Fibroblast of skin of abdomen (primary cell): Measurements from ENCODE around the gene ARIH1.
"Not testable (repeated sequence)": the region's sequence is repeated elsewhere in the genome, so short reads cannot be mapped to it uniquely, and the experiment has no call there.

Experiments
- DNase-seq: peaks from one replicate; pipeline ENCODE4 v3.0.0-alpha.2; 2013

ARIH1 gene

GRCh38 chr15:72608084-72608483 is 134.0 kb downstream of the ARIH1 start:
- not testable (repeated sequence) for DNase-seq

DNA sequence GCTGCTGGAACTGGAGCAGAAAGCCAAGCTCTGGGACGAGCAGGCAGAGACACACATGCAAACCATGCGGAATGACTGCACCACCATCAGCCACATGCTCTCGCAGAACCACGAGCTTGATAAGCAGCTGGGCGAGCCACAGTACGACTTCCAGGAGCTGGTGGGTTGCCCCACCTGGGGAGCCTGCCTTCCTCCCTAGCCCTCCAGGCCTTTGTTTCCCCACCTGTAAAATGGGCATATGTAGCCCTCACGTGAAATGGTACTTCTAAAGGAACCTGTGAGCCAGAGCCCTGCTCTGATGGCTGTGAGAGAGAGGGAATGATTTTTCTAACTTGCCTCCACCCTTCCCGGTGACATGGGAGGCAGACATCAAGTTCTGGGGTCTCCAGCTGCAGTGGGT is 135.7 kb downstream of the ARIH1 start:
- DNase-seq: no peak

DNA sequence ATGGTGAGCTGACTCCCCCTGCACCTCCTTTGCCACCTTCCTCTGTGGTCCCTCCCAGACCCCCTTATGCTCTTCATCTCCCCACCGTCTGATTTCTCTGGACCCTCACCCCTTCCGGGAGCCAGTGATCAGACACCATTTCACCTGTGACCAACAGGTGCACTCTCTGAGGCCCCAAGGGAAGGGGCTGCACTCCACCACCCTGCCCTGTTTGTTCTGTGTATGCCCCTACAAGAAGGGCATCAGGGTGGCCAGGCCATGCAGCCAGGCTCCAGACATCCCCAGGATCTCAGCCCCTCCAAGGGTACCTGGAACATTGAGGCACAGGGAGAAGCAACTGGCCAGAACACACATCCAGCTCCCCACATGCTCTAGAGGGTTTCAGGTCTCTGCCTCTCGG is 138.2 kb downstream of the ARIH1 start:
- not testable (repeated sequence) for DNase-seq

- no peak for DNase-seq
Measured at GRCh38 chr15:72614810-72615532, 140.8 kb downstream of the ARIH1 start.

GRCh38 chr15:72615533-72616233 is 141.6 kb downstream of the ARIH1 start:
- not testable (repeated sequence) for DNase-seq

DNA sequence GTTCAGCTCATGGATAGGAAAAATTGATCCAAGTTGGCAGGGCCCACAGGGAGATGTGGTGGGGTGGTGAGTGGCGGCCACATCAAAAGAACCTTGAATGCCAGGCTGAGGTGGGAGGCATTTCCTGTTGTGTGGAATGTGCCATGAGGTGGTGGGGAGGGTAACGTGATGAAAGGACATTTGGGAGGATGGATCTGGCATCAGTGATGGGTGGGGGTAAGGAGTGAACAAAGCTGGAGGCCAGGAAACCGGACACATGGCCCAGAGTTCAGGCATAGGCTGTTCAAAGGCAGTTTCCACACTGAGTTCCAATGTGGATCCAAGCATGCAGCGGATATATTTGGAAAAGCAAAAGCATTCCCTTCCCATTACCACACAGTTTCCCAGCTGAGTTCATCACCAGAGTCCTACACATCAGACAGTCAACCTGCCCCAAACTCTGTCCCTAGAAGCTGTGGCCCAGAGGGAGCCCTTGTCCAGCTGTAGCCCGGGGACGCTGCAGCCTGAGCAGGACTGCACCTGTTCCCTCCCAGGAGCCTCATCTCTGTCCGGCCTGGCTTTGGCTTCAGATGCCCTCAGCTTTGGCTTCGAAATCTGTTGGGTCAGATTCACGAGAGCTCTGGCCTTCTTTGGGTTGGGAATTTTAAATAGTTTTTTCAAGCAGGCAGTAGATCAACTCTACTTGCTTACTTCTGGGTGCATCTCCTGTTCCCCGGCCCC is 142.5 kb downstream of the ARIH1 start:
- DNase-seq: no peak

GRCh38 chr15:72623854-72624253 is 149.7 kb downstream of the ARIH1 start:
- not testable (repeated sequence) for DNase-seq

DNA sequence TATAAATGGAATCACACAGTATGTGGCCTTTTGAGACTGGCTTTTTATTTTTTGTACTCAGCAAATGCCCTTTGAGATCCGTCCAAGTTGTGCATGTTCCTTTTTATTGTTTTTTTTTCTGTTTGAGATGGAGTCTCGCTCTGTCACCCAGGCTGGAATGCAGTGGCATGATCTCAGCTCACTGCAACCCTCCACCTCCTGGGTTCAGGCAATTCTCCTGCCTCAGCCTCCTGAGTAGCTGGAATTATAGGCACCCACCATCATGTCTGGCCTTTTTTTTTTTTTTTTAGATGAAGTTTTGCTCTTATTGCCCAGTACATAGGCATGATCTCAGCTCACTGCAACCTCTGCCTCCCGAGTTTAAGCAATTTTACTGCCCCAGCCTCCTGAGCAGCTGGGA is 152.0 kb downstream of the ARIH1 start:
- DNase-seq: not testable (repeated sequence)

DNA sequence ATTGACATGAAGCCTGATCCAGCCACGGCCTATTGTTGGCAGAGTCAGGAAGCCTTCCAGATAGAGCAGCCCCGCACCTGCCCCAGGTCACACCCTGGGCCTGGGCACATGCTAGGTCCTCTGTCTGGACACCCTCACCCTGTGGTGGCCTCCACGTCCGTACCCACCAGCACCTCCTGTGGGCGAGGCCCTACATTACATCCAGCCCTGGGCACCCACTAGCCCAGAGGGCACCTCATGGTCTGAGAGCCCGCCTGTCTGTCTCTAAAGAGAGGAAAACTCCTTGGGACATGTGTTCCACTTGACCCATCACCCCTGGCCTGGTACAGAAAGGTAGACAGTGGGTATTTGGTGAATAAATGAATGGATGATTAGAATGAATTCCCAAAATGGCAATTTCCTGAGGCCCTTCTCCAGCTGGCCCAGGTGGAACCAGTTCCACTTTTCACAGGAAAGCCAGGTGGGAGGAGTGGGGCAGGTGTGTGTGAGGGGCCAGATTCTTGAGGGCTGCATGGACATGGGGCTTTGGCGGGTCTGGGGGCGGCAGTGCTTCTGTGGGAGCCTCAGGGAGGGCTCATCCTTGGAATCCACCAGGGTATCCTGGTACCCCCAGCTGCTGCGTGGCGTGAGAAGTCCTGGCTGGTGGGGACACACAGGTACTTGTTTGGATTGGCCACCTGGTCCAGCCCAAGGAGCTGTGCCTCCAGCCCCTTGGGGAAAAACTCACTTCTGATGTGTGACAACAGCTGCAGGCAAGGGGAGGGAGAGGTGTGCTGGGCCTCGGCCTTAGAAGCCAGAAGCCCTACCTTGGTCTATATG is 154.3 kb downstream of the ARIH1 start:
- not testable (repeated sequence) for DNase-seq

DNA sequence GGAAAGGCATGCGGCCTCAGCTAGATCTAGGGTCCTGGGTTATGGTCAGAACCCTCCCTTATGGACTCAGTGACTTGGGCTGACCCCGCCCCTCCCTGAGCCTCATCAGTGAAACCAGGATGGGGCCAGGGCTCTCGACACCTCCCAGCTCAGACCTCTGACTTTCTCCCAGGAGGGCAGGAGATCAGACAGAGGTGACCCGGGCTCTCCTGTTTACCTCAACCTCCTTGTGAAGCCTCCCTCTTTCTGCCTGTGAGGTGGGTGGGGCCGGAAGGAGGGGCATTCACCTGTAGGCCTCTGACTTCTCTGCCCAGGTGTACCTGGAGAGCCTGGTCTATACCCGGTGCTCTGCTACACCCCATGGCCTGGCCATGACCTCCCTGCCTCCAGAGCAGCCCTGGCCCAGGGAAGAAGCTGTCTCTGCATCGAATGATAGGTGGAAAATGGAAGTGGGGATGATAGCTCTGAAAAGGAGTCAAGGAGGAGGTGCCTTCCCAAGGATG is 155.0 kb downstream of the ARIH1 start:
- DNase-seq: not testable (repeated sequence)

DNA sequence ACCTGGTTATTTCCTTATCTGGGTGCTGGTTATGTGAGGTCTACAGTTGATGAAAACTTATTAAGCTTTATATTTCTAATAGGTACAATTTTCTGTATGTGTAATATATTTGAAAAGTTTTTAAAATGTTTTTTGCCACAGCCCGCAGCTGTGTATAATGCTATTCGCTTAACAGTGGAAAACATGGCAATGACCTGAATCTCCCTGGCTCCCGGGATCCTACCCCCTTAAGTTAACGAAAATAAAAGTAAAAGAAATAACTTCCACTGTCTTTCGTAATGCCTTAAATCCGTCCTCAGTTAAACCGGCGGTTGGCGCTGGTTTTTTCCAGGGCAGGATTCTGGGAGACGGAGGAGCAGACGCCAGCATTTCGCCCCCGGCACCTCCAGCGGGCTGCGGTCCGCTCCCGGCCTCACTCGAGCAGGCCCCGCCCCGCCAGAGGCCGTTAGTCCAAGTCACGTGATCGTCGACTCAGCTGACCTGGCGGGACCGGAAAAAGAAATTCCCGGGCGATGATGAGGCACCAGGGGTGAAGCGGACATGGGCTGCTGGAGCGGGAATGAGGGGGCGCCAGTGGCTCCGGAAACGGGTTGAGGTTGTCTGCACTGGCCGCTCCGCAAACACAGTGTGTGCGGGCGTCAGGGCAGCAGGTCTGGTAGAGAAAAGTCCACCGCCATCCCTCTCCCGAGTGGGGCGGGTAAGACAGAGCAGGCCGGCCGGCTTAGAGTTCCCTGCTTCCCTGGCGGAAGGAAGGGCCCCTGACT is 162.6 kb downstream of the ARIH1 start:
- DNase-seq: peak; percentile 85

GRCh38 chr15:72639759-72640483 is 165.8 kb downstream of the ARIH1 start:
- not testable (repeated sequence) for DNase-seq

GRCh38 chr15:72642271-72642670 is 168.1 kb downstream of the ARIH1 start:
- not testable (repeated sequence) for DNase-seq

DNA sequence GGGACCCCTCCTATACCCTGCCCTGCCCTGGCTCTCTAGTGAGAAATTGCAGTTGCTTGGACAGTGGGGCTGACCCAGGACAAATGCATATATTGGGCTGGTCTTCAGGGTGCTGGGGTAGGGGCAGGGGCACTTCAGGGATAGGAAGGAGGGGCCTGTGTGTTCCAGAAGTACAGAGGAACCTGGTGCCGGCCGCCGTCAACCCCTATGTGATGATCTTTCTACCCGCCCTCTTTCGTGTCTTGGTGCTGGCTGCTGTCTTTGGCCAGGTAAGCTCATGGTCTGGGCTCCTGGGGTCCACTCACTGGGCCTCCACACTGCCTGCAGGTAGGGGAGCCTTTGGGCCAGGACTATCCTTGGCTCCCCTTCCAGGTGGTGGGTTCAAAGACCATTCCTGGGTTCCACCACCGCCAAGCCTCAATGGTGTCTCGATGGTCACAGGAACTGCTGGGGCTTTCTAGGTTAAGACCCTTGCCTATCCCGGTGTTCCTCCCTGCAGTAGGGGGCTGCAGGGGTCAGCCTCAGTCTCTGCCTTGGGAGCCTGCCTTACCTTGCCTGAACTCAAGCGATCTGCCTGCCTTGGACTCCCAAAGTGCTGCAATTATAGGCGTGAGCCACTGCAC is 174.6 kb downstream of the ARIH1 start:
- not testable (repeated sequence) for DNase-seq
